ENCODE data around the gene GOLGA6A. TPM values are rescaled to one million over a fixed set of nuclear protein-coding genes. Genes with fewer than 3 reads are reported as not detected.
"Not testable (repeated sequence)": the region's sequence is repeated elsewhere in the genome, so short reads cannot be mapped to it uniquely, and the experiment has no call there.

Gene GOLGA6A
- total and polyA plus RNA-seq, 2 of the 8 experiments (the other 6 are each of a cell fraction or from before 2014, with no cell fraction given) = 0.80 to 1.0 TPM

- H3K56ac ChIP-seq (replicated peaks; ENCODE audit: insufficient read length, low read depth, low read length); H3K27me3 ChIP-seq (replicated peaks in 1 of 4; ENCODE audit: control insufficient read depth in 3 of 4, extremely low read depth in 1 of 4, insufficient read depth in 3 of 4, low read length in 3 of 4); FAIRE-seq; H2AFZ ChIP-seq (ENCODE audit: low read length); H3K23me2 ChIP-seq (ENCODE audit: low read depth, low read length); H3K9ac ChIP-seq (replicated peaks in 1 of 4; ENCODE audit: extremely low read depth in 1 of 4, low read depth in 3 of 4, low read length in 3 of 4); H4K5ac ChIP-seq (ENCODE audit: insufficient read length, low read depth, low read length); H3K27ac ChIP-seq (ENCODE audit: low read depth, low read length); H3K36me3 ChIP-seq (ENCODE audit: control insufficient read depth in 2 of 4, insufficient read depth in 4 of 4, low read length in 3 of 4); H2BK12ac ChIP-seq (ENCODE audit: low read depth, low read length); POLR2A ChIA-PET (ENCODE audit: partially characterized antibody); H3K14ac ChIP-seq (ENCODE audit: insufficient read length); H3K79me1 ChIP-seq (ENCODE audit: low read depth, low read length); H2AK5ac ChIP-seq (ENCODE audit: low read depth, low read length); H4K91ac ChIP-seq (replicated peaks; ENCODE audit: insufficient read length, low read length); H2BK20ac ChIP-seq (ENCODE audit: low read length); H2BK120ac ChIP-seq (replicated peaks; ENCODE audit: low read depth, low read length); H2BK15ac ChIP-seq (ENCODE audit: low read length); H3K79me2 ChIP-seq (ENCODE audit: control insufficient read depth in 1 of 2, insufficient read depth in 2 of 2, low read length in 2 of 2); H3K4me1 ChIP-seq (replicated peaks in 1 of 4; ENCODE audit: control insufficient read depth in 3 of 4, insufficient read depth in 4 of 4, low read length in 3 of 4); H4K8ac ChIP-seq (ENCODE audit: extremely low read depth, insufficient read depth, low read length); H3K4ac ChIP-seq (replicated peaks; ENCODE audit: insufficient read length, low read depth, low read length); CTCF ChIA-PET (ENCODE audit: partially characterized antibody); H3K9me3 ChIP-seq (ENCODE audit: insufficient read depth in 2 of 2, low read depth in 1 of 2, low read length in 1 of 2); H2BK5ac ChIP-seq (ENCODE audit: low read depth, low read length); H3K23ac ChIP-seq (ENCODE audit: insufficient read length); H3K4me2 ChIP-seq (ENCODE audit: insufficient read depth in 1 of 2, low read depth in 2 of 2, low read length in 2 of 2); H4K20me1 ChIP-seq (replicated peaks in 1 of 2; ENCODE audit: control insufficient read depth in 1 of 2, insufficient read depth in 2 of 2, low read length in 2 of 2); H3K18ac ChIP-seq (ENCODE audit: extremely low read depth, low read length); H3K4me3 ChIP-seq (ENCODE audit: extremely low read depth in 1 of 4, insufficient read depth in 2 of 4, low read depth in 3 of 4, low read length in 4 of 4): not testable (repeated sequence)
- peak in 1 of 2 experiments; percentile 43 for DNase-seq (ENCODE audit: low read depth in 1 of 2, low spot score in 2 of 2)
- no CpG with 5 or more reads among the region's 9 CpGs for WGBS, 2 experiments (ENCODE audit: extremely low coverage in 1 of 2, insufficient coverage in 1 of 2, insufficient read length in 1 of 2, insufficient replicate concordance in 2 of 2, low coverage in 1 of 2, low lambda C conversion rate in 2 of 2, missing lambda C conversion rate in 1 of 2)
These were observed 10.2 kb downstream of the GOLGA6A start for GRCh38 chr15:74072132-74072531.

- H3K27ac ChIP-seq (ENCODE audit: low read depth, low read length); H3K9ac ChIP-seq (replicated peaks in 1 of 4; ENCODE audit: extremely low read depth in 1 of 4, low read depth in 3 of 4, low read length in 3 of 4); H3K23ac ChIP-seq (ENCODE audit: insufficient read length); H3K4me1 ChIP-seq (replicated peaks in 1 of 4; ENCODE audit: control insufficient read depth in 3 of 4, insufficient read depth in 4 of 4, low read length in 3 of 4); H4K8ac ChIP-seq (ENCODE audit: extremely low read depth, insufficient read depth, low read length); H2BK15ac ChIP-seq (ENCODE audit: low read length); H4K5ac ChIP-seq (ENCODE audit: insufficient read length, low read depth, low read length); H3K4me2 ChIP-seq (ENCODE audit: insufficient read depth in 1 of 2, low read depth in 2 of 2, low read length in 2 of 2); H3K27me3 ChIP-seq (replicated peaks in 1 of 4; ENCODE audit: control insufficient read depth in 3 of 4, extremely low read depth in 1 of 4, insufficient read depth in 3 of 4, low read length in 3 of 4); H3K14ac ChIP-seq (ENCODE audit: insufficient read length); H4K20me1 ChIP-seq (replicated peaks in 1 of 2; ENCODE audit: control insufficient read depth in 1 of 2, insufficient read depth in 2 of 2, low read length in 2 of 2); H3K4ac ChIP-seq (replicated peaks; ENCODE audit: insufficient read length, low read depth, low read length); H2BK5ac ChIP-seq (ENCODE audit: low read depth, low read length); H3K36me3 ChIP-seq (ENCODE audit: control insufficient read depth in 2 of 4, insufficient read depth in 4 of 4, low read length in 3 of 4); H2AFZ ChIP-seq (ENCODE audit: low read length); H3K4me3 ChIP-seq (ENCODE audit: extremely low read depth in 1 of 4, insufficient read depth in 2 of 4, low read depth in 3 of 4, low read length in 4 of 4); H3K79me2 ChIP-seq (ENCODE audit: control insufficient read depth in 1 of 2, insufficient read depth in 2 of 2, low read length in 2 of 2); H3K56ac ChIP-seq (replicated peaks; ENCODE audit: insufficient read length, low read depth, low read length); H2BK120ac ChIP-seq (replicated peaks; ENCODE audit: low read depth, low read length); CTCF ChIA-PET (ENCODE audit: partially characterized antibody); H2BK20ac ChIP-seq (ENCODE audit: low read length); H3K18ac ChIP-seq (ENCODE audit: extremely low read depth, low read length); H4K91ac ChIP-seq (replicated peaks; ENCODE audit: insufficient read length, low read length); FAIRE-seq; H3K9me3 ChIP-seq (ENCODE audit: insufficient read depth in 2 of 2, low read depth in 1 of 2, low read length in 1 of 2); POLR2A ChIA-PET (ENCODE audit: partially characterized antibody); H2BK12ac ChIP-seq (ENCODE audit: low read depth, low read length); H2AK5ac ChIP-seq (ENCODE audit: low read depth, low read length); H3K23me2 ChIP-seq (ENCODE audit: low read depth, low read length); H3K79me1 ChIP-seq (ENCODE audit: low read depth, low read length): not testable (repeated sequence)
- peak in 1 of 2 experiments; percentile 51 for DNase-seq (ENCODE audit: low read depth in 1 of 2, low spot score in 2 of 2)
- WGBS, 2 experiments (ENCODE audit: extremely low coverage in 1 of 2, insufficient coverage in 1 of 2, insufficient read length in 1 of 2, insufficient replicate concordance in 2 of 2, low coverage in 1 of 2, low lambda C conversion rate in 2 of 2, missing lambda C conversion rate in 1 of 2) = 88% methylated on average over 4 of the region's 6 CpGs; no CpG with 5 or more reads in 1 of the 2 experiments
These were observed 10.7 kb downstream of the GOLGA6A start for GRCh38 chr15:74071645-74072044.

Data from H1 (cell line).